HL-60 (cell line): ENCODE results near the gene TREM2.

ENCODE experiments used
- CTCF ChIP-seq: IDR thresholded peaks from one replicate; pipeline ENCODE4 v1.5.1; 2011; ENCODE audit warnings: low read length, control low read depth, inconsistent platforms; ENCODE audit not compliant: insufficient read depth
- GABPA ChIP-seq: IDR thresholded peaks from 2 replicates; pipeline ENCODE4 v1.6.1; 2012; ENCODE audit warnings: low read depth
- POLR2AphosphoS5 ChIP-seq: IDR thresholded peaks from 2 replicates; pipeline ENCODE4 v1.6.1; 2012; ENCODE audit warnings: low read depth
- REST ChIP-seq: IDR thresholded peaks from 2 replicates; pipeline ENCODE4 v1.6.1; 2012; ENCODE audit warnings: low read depth; ENCODE audit not compliant: insufficient replicate concordance

- no peak for TF ChIP-seq REST
- TF ChIP-seq CTCF = no peak
- no peak for TF ChIP-seq POLR2AphosphoS5
- TF ChIP-seq GABPA = no peak
Measured at GRCh38 chr6:41209547-41210320, 46.8 kb upstream of the TREM2 start.
